Heart right ventricle (tissue), 16 donors: ENCODE results near the gene RWDD3. TPM values are rescaled to one million over a fixed set of nuclear protein-coding genes. Genes with fewer than 3 reads are reported as not detected.

Experiments
- ATAC-seq, 8 donors: fragments of 200-7000 bp; cut with Tn5 transposase; one replicate each; pipeline ENCODE4 v1.9.1; 2020; ENCODE audit warnings: mild to moderate bottlenecking in 8 of 8, moderate library complexity in 8 of 8, moderate number of reproducible peaks in 1 of 8
- DNase-seq, 2 donors: peaks; one replicate each; pipeline ENCODE4 v3.0.0-alpha.2; 2020
- H3K27ac ChIP-seq, 10 donors: fragments of 200-600 bp; sonication (generic) in 2 of 10; one replicate each; pipeline versions ENCODE4 v1.5.0 to v1.8.0; 2020 to 2022; ENCODE audit warnings: mild to moderate bottlenecking in 3 of 10
- H3K27me3 ChIP-seq, 7 donors: fragments of 200-600 bp; one replicate each; pipeline ENCODE4 v1.8.0; 2021 to 2022; ENCODE audit warnings: mild to moderate bottlenecking in 2 of 7
- H3K36me3 ChIP-seq, 9 donors: fragments of 200-600 bp; sonication (generic) in 1 of 9; one replicate each; pipeline versions ENCODE4 v1.5.0 to v1.8.0; 2020 to 2022; ENCODE audit warnings: mild to moderate bottlenecking in 2 of 9
- H3K4me1 ChIP-seq, 9 donors: fragments of 200-600 bp; sonication (generic) in 1 of 9; one replicate each; pipeline versions ENCODE4 v1.5.0 to v1.8.0; 2020 to 2022; ENCODE audit warnings: mild to moderate bottlenecking in 4 of 9
- H3K4me3 ChIP-seq, 10 donors: fragments of 200-600 bp; sonication (generic) in 2 of 10; one replicate each; pipeline versions ENCODE4 v1.5.0 to v1.8.0; 2020 to 2022; ENCODE audit warnings: mild to moderate bottlenecking in 7 of 10, moderate library complexity in 2 of 10
- H3K9me3 ChIP-seq, 11 donors: fragments of 200-600 bp in 10 of 11; sonication (generic) in 2 of 11; one replicate each; pipeline versions ENCODE4 v1.5.0 to v1.8.0; 2013 to 2022; ENCODE audit warnings: mild to moderate bottlenecking in 2 of 11, control low read depth in 1 of 11, moderate library complexity in 1 of 11
- CTCF ChIP-seq, 9 donors: fragments of 200-600 bp; sonication (generic) in 2 of 9; IDR thresholded peaks; one replicate each; pipeline versions ENCODE4 v1.5.0 to v1.8.0; 2021 to 2022; ENCODE audit warnings: antibody characterized with exemption in 9 of 9, mild to moderate bottlenecking in 5 of 9, moderate library complexity in 1 of 9
- whole genome bisulfite sequencing, 2 donors: extraction: QIAGEN DNeasy Blood & Tissue Kit; methylation state at CpG; one replicate each; pipeline ENCODE4 v1.1.7; 2013; ENCODE audit warnings: inconsistent platforms in 1 of 2; 5-methylcytosine and 5-hydroxymethylcytosine counted together
- intact Hi-C, 10 donors: fragments of 100-400 bp; cut with DNase I; formaldehyde crosslinking; loops; one replicate each; pipeline versions ENCODE4 v1.11.1 to v1.14.2; 2022
- polyA plus RNA-seq, 2 donors: library from polyadenylated mRNA; stranded (reverse); fragments of 200-250 nt; gene quantifications; one replicate each; pipeline ENCODE4 v1.2.3, GENCODE V29; 2013
- total RNA-seq, 10 donors: library from RNA; stranded (reverse); fragmentation: NEBNext Ultra II Directional in 3 of 10; extraction: Animal tissue kit (Norgen Biotek cat#: 25700) in 3 of 10; gene quantifications; one replicate each; pipeline versions ENCODE4 v1.2.1 to v1.2.4, GENCODE V29; 2021 to 2023
- donor health status: Arrhythmogenic right ventricular cardiomyopathy.
- donor health status: ischemic (EF 13 %, LVEDD 7.1; RV severe dilation, severe dysfunction).
- donor health status: healthy with polysubstance abuse.
- donor health status: DM: no; HTN: yes; CAD: no.
- donor health status: DM: no; HTN: no; CAD: no.
- donor health status: ischemic (EF 25% LVEDD 6.9; RV normal size, moderate dysfunction).
- donor health status: ischemic (EF 25% LVEDD 5.7; RV mildly dilated, moderate dysfunction).
- donor health status: healthy.
- donor health status: DM: yes; HTN: yes; CAD: no.
- donor health status: Ischemic cardiomyopathy.
- donor health status: ischemic (EF 35%, LVEDD 5.7; RV mildly dilated, moderate dysfunction).
- donor health status: nonischemic (EF 11% LVEDD 7.7; RV severe dilation, severe dysfunction).
- donor health status: DM: yes; HTN: yes; CAD: no.
- donor health status: PGD.
- donor health status: ischemic (EF 29% LVEDD 5.4; RV normal size, mild dysfunction).
- donor health status: nonischemic (EF 23%, LVEDD 6.1; RV moderate dilation, normal function).

The RWDD3 gene
- total and polyA plus RNA-seq, 12 donors = 11.2 to 97.8 (median 18.3) TPM

- Histone ChIP-seq H3K4me1 (peaks cover 0 to 71% (median 42%) of the 10 kb centered on the region in 9 donors), H3K4me3 (peak overlapping the region; percentile 67 to 94 (median 90)), H3K9me3 (no peaks in the 10 kb centered on the region), H3K36me3 (peaks cover 0 to 4% (median 0%) of the 10 kb centered on the region in 9 donors), H3K27ac (peak overlapping the region; percentile 74 to 95 (median 92)), H3K27me3 (no peaks in the 10 kb centered on the region)
- 4 to 5% methylated on average over 14 of the region's 14 CpGs for WGBS, 2 donors
- DNase-seq (peak; percentile 46 to 51), ATAC-seq (peak; percentile 10 to 75 (median 68))
- intact Hi-C loops = loop anchor here (5.0 to 10.0 kb wide), 7 partner anchors 116 to 381 kb away; partner anchors contain the start of genes TLCD4 (in 5 of the 10) and ALG14 (in 4 of the 10)
- TF ChIP-seq CTCF (IDR thresholded peaks at IDR 0.05) = no peak
Measured at GRCh38 chr1:95233319-95233736, 682 bp upstream of the RWDD3 start.

- 84 to 90% methylated on average over 2 of the region's 2 CpGs for WGBS, 2 donors
- Histone ChIP-seq H3K4me1 (peaks cover 0 to 64% (median 31%) of the 10 kb centered on the region in 9 donors), H3K9me3 (peaks cover 0 to 11% (median 1%) of the 10 kb centered on the region in 11 donors), H3K36me3 (peaks cover 0 to 32% (median 15%) of the 10 kb centered on the region in 9 donors), H3K4me3 (no peak overlapping the region), H3K27ac (no peak overlapping the region), H3K27me3 (no peaks in the 10 kb centered on the region)
- intact Hi-C loops = loop anchor here in 3 of 10 donors (10.0 kb wide), 2 partner anchors 122 to 382 kb away; partner anchors contain the start of gene TLCD4 (in 2 of the 3)
- no peak for TF ChIP-seq CTCF (IDR thresholded peaks at IDR 0.05)
- DNase-seq = no peak
- no peak for ATAC-seq
Measured at GRCh38 chr1:95236784-95237575, 3.0 kb downstream of the RWDD3 start.

GRCh38 chr1:95237981-95238703 is 4.1 kb downstream of the RWDD3 start:
- intact Hi-C loops = loop anchor here in 3 of 10 donors (10.0 kb wide), 2 partner anchors 123 to 383 kb away; partner anchors contain the start of gene TLCD4 (in 2 of the 3)
- Histone ChIP-seq H3K9me3 (peaks cover 0 to 19% (median 7%) of the 10 kb centered on the region in 11 donors), H3K4me3 (no peak overlapping the region), H3K27ac (no peak overlapping the region), H3K36me3 (peaks cover 0 to 41% (median 15%) of the 10 kb centered on the region in 9 donors), H3K4me1 (peaks cover 0 to 52% (median 19%) of the 10 kb centered on the region in 9 donors), H3K27me3 (no peaks in the 10 kb centered on the region)
- 61 to 65% methylated on average over 4 of the region's 4 CpGs for WGBS, 2 donors
- no peak for TF ChIP-seq CTCF (IDR thresholded peaks at IDR 0.05)
- no peak for DNase-seq
- no peak for ATAC-seq

- TF ChIP-seq CTCF (IDR thresholded peaks at IDR 0.05) = no peak
- no peak for ATAC-seq
- no peak for DNase-seq
- Histone ChIP-seq H3K4me3 (no peak overlapping the region), H3K4me1 (peaks cover 0 to 45% (median 18%) of the 10 kb centered on the region in 9 donors), H3K9me3 (peaks cover 0 to 19% (median 7%) of the 10 kb centered on the region in 11 donors), H3K27me3 (no peaks in the 10 kb centered on the region), H3K27ac (peak overlapping the region in 4 of 10 donors; percentile 11 to 60 (median 36)), H3K36me3 (peaks cover 0 to 82% (median 15%) of the 10 kb centered on the region in 9 donors)
- intact Hi-C loops = no loop called here
- 43 to 57% methylated on average over 1 of the region's 1 CpG for WGBS, 2 donors
Measured at GRCh38 chr1:95245029-95245428, 11.0 kb downstream of the RWDD3 start.
